ENCODE data around the gene LMLN.

The LMLN gene

DNA sequence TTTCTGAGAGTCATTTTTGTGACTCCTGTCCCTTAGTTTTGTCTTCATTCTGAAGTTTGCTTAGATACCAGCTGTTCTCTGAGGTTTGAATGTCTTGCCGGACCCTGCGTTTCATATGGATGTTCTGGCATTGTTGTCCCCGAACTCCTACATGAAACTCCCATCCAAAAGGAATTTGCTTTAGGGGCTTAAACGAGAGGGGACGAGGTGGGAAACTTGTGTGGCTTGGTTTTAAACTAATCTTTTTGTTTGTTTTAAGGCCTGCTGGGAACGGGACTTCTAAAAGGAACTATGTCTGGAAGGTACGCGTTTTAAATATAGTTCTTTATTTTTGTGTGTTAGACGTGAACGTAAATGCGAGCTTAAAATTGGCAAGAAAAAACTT is 9.3 kb upstream of the LMLN start:
- H3K4me3 ChIP-seq (ENCODE audit: low read depth, low read length) = peak overlapping the region; percentile 79
- H3K9me3 ChIP-seq = no peaks in the 10 kb centered on the region
- H3K27me3 ChIP-seq = peaks cover 6% of the 10 kb centered on the region
- peaks cover 52% of the 10 kb centered on the region for H3K36me3 ChIP-seq
- DNase-seq = no peak
- no peaks in the 10 kb centered on the region; the same call in 1 of the 2 replicates for H3K4me1 ChIP-seq
- TF ChIP-seq, protein P1, sequence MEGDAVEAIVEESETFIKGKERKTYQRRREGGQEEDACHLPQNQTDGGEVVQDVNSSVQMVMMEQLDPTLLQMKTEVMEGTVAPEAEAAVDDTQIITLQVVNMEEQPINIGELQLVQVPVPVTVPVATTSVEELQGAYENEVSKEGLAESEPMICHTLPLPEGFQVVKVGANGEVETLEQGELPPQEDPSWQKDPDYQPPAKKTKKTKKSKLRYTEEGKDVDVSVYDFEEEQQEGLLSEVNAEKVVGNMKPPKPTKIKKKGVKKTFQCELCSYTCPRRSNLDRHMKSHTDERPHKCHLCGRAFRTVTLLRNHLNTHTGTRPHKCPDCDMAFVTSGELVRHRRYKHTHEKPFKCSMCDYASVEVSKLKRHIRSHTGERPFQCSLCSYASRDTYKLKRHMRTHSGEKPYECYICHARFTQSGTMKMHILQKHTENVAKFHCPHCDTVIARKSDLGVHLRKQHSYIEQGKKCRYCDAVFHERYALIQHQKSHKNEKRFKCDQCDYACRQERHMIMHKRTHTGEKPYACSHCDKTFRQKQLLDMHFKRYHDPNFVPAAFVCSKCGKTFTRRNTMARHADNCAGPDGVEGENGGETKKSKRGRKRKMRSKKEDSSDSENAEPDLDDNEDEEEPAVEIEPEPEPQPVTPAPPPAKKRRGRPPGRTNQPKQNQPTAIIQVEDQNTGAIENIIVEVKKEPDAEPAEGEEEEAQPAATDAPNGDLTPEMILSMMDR (IDR thresholded peaks at IDR 0.05; ENCODE audit: low read depth, low read length) = no peak

DNA sequence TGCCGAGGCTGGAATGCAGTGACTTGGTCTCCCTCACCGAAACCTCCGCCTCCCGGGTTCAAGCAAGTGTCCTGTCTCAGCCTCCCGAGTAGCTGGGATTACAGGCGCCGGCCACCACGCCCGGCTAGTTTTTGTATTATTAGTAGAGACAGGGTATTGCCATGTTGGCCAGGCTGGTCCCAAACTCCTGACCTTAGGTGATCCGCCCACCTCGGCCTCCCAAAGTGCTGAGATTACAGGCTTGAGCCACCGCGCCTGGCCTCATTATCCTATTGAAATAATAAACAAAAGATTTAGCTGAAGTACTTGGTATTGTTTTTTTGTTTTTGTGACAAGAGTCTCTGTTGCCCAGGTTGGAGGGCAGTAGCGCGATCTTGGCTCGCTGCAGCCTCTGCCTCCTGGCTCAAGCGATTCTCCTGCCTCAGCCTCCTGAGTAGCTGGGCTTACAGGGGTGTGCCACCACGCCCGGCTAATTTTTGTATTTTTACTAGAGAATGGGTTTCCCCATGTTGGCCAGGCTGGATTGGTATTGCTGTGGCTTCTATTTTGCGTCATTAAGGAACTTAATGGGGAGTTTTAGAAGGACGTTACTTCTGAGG is 8.5 kb upstream of the LMLN start:
- TF ChIP-seq, protein P1 (IDR thresholded peaks at IDR 0.05; ENCODE audit: low read depth, low read length) = no peak
- Histone ChIP-seq H3K9me3 (no peaks in the 10 kb centered on the region), H3K36me3 (peaks cover 58% of the 10 kb centered on the region), H3K4me3 (ENCODE audit: low read depth, low read length) (peak overlapping the region; percentile 79), H3K4me1 (no peaks in the 10 kb centered on the region; the same call in 1 of the 2 replicates), H3K27me3 (peaks cover 5% of the 10 kb centered on the region)
- DNase-seq = no peak

DNA sequence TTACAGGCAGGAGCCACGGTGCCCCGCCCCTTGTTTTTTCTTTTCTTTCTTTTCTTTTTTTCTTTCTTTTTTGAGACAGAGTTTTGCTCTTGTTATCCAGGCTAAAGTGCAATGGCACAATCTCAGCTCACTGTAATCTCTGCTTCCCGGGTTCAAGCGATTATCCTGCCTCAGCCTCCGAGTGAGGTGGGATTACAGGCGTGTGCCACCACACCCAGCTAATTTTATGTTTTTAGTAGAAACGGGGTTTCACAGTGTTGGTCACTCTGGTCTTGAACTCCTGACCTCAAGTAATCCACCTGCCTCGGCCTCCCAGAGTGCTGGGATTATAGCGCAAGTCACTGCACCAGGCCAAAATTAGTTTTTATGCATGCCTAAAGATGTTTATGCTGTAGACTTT is 7.6 kb upstream of the LMLN start:
- no peaks in the 10 kb centered on the region for H3K27me3 ChIP-seq
- no peak overlapping the region for H3K4me3 ChIP-seq (ENCODE audit: low read depth, low read length)
- DNase-seq = no peak
- TF ChIP-seq, protein P1 (IDR thresholded peaks at IDR 0.05; ENCODE audit: low read depth, low read length) = no peak
- peaks cover 61% of the 10 kb centered on the region for H3K36me3 ChIP-seq
- no peaks in the 10 kb centered on the region for H3K9me3 ChIP-seq
- H3K4me1 ChIP-seq = no peaks in the 10 kb centered on the region; the same call in 1 of the 2 replicates

DNA sequence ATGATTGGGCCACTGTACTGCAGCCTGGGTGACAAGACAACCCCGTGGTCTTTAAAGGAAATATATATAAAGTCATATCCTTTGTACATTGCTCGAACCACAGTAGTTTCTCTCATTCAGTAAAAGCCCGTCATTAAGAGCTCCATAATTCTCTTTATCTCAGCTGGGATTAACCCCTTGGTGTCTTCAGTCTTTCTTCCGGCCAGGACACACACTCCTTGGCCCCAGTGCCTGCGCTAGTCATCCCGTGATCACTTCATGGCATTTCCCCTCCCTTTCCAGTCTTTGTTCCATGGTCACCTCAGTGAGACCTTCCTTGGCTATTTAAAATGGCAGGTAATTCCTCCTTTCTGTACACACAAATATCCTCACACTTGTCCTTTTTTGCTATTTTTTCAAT is 6.7 kb upstream of the LMLN start:
- no peaks in the 10 kb centered on the region for H3K27me3 ChIP-seq
- DNase-seq = no peak
- TF ChIP-seq, protein P1 (IDR thresholded peaks at IDR 0.05; ENCODE audit: low read depth, low read length) = no peak
- peaks cover 61% of the 10 kb centered on the region for H3K36me3 ChIP-seq
- no peaks in the 10 kb centered on the region for H3K9me3 ChIP-seq
- no peaks in the 10 kb centered on the region; the same call in 1 of the 2 replicates for H3K4me1 ChIP-seq
- no peak overlapping the region for H3K4me3 ChIP-seq (ENCODE audit: low read depth, low read length)

DNA sequence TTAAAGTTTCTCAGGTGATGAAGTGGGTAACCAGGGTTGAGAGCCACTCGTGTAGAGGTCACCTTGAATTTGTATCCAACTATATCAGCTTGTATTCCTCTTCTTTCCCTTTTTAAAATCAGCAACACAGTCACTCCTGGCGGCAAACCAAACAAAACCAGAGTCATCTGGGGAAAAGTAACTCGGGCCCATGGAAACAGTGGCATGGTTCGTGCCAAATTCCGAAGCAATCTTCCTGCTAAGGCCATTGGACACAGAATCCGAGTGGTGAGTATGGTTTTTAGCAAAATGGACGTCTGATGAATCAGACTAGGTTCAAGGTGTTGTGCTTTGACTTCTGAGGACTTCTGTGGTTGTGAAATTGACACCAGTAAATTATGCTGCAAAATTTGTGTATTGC is 6.1 kb upstream of the LMLN start:
- DNase-seq = no peak
- Histone ChIP-seq H3K9me3 (no peaks in the 10 kb centered on the region), H3K4me1 (no peaks in the 10 kb centered on the region; the same call in 1 of the 2 replicates), H3K4me3 (ENCODE audit: low read depth, low read length) (no peak overlapping the region), H3K36me3 (peaks cover 61% of the 10 kb centered on the region), H3K27me3 (no peaks in the 10 kb centered on the region)
- TF ChIP-seq, protein P1 (IDR thresholded peaks at IDR 0.05; ENCODE audit: low read depth, low read length) = no peak

DNA sequence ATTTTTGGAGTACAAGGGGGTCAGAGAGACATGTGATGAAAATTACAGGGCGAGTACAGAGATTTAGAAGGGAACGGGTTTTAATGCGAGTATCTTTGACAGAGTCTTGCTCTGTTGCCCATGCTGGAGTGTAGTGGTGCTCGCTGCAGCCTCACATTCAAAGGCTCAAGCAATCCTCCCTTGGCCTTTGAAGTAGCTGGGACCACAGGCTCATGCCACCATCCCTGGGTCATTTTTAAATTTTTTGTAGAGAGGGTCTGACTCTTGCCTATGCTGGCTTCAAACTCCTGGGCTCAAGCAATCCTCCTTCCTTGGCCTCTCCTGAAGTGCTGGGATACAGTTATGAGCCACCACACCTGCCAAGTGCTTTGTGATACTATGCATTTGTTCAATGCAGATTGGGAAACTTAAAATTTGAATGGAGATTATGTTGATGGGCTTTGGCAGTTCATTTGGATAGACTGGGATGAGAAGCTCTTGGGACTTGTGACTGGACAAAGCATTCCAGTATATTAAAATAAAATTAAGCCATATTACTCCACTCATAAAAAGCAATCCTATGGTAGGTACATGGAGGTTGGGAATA is 4.0 kb upstream of the LMLN start:
- Histone ChIP-seq H3K36me3 (peaks cover 55% of the 10 kb centered on the region), H3K9me3 (no peaks in the 10 kb centered on the region), H3K4me1 (no peaks in the 10 kb centered on the region; the same call in 1 of the 2 replicates), H3K27me3 (peaks cover under 1% of the 10 kb centered on the region; the same call in 1 of the 2 replicates), H3K4me3 (ENCODE audit: low read depth, low read length) (no peak overlapping the region)
- DNase-seq = no peak
- TF ChIP-seq, protein P1 (IDR thresholded peaks at IDR 0.05; ENCODE audit: low read depth, low read length) = no peak

Measured in BE2C (cell line).